ENCODE measurements around the gene ASMTL.

DNA sequence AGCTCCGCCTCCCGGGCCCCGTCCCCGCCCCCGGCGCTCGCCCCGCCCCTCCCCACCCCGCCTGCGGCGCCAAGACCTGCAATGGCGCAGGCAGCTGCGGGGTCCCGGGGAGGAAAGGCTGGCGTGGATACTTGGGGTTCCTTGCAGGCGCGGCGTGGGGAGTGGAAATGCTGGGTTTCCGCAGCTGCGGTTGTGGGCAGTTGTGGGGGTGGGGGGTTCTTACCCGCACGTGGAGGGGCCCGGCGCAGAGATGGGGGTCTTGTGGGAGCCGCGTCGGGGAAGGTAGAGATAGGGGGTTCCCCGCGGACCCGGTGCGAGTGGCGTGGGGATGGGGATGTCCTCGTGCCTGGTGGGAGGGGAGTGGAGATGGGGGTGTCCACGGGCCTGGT lies 680 bp upstream of the ASMTL start:
- TF ChIP-seq, protein P1, sequence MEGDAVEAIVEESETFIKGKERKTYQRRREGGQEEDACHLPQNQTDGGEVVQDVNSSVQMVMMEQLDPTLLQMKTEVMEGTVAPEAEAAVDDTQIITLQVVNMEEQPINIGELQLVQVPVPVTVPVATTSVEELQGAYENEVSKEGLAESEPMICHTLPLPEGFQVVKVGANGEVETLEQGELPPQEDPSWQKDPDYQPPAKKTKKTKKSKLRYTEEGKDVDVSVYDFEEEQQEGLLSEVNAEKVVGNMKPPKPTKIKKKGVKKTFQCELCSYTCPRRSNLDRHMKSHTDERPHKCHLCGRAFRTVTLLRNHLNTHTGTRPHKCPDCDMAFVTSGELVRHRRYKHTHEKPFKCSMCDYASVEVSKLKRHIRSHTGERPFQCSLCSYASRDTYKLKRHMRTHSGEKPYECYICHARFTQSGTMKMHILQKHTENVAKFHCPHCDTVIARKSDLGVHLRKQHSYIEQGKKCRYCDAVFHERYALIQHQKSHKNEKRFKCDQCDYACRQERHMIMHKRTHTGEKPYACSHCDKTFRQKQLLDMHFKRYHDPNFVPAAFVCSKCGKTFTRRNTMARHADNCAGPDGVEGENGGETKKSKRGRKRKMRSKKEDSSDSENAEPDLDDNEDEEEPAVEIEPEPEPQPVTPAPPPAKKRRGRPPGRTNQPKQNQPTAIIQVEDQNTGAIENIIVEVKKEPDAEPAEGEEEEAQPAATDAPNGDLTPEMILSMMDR (IDR thresholded peaks at IDR 0.05; ENCODE audit: insufficient read depth, low read length, poor library complexity, severe bottlenecking), result no peak
- no peak for TF ChIP-seq EZH2phosphoT487 (conservative IDR thresholded peaks at IDR 0.05; ENCODE audit: low read length)

All from SU-DHL-6 (cell line).